ENCODE measurements around the gene TENM3. TPM values are rescaled to one million over a fixed set of nuclear protein-coding genes. Genes with fewer than 3 reads are reported as not detected.

TENM3 gene
- total RNA-seq, 2 experiments from 2014 or later: not detected

DNA sequence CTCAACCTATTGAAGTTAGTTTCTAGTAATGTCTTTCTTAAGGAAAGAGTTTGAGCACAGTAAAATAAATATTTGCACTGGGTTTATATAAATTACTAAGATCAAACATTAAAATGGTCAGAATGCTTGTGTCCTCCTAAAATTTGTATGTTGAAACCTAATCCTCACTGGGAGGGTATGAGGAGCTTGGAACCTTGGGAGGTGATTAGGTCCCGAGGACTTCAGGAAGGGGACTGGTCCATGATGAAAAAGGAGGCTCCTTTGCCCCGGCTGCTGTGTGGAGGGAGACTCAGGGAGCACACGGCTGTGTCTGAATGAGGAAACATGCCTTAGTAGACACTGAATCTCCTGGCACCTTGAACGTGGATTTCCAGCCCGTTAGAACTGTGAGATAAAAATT, 221.9 kb downstream of the TENM3 start:
- POLR2A ChIA-PET: no interaction called here
- no peaks in the 10 kb centered on the region for H3K9me3 Mint-ChIP-seq
- Histone ChIP-seq H3K4me1 (ENCODE audit: insufficient read depth, low read length) (no peaks in the 10 kb centered on the region), H3K9me3 (ENCODE audit: control insufficient read depth in 1 of 2, insufficient read depth in 1 of 2, low read length in 2 of 2) (no peaks in the 10 kb centered on the region), H3K27ac (ENCODE audit: low read depth in 1 of 2, low read length in 2 of 2) (no peak overlapping the region), H3K27me3 (ENCODE audit: control insufficient read depth in 1 of 2, insufficient read depth in 2 of 2, low read length in 2 of 2) (no peaks in the 10 kb centered on the region), H3K36me3 (ENCODE audit: insufficient read depth, low read length) (no peaks in the 10 kb centered on the region), H3K4me3 (ENCODE audit: low read length) (no peak overlapping the region)
- H3K27me3 Mint-ChIP-seq: peaks cover 37% of the 10 kb centered on the region
- H3K4me3 Mint-ChIP-seq: no peak overlapping the region
- DNase-seq (no peak), ATAC-seq (ENCODE audit: poor library complexity) (no peak)
- intact Hi-C loops (cut with DNase I, micrococcal nuclease): no loop called here
- no peaks in the 10 kb centered on the region for H3K36me3 Mint-ChIP-seq (ENCODE audit: low read depth)
- no peak overlapping the region for H3K27ac Mint-ChIP-seq
- TF ChIP-seq, protein P1, sequence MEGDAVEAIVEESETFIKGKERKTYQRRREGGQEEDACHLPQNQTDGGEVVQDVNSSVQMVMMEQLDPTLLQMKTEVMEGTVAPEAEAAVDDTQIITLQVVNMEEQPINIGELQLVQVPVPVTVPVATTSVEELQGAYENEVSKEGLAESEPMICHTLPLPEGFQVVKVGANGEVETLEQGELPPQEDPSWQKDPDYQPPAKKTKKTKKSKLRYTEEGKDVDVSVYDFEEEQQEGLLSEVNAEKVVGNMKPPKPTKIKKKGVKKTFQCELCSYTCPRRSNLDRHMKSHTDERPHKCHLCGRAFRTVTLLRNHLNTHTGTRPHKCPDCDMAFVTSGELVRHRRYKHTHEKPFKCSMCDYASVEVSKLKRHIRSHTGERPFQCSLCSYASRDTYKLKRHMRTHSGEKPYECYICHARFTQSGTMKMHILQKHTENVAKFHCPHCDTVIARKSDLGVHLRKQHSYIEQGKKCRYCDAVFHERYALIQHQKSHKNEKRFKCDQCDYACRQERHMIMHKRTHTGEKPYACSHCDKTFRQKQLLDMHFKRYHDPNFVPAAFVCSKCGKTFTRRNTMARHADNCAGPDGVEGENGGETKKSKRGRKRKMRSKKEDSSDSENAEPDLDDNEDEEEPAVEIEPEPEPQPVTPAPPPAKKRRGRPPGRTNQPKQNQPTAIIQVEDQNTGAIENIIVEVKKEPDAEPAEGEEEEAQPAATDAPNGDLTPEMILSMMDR (IDR thresholded peaks at IDR 0.05): no peak
- CTCF ChIA-PET: no interaction called here
- H3K4me1 Mint-ChIP-seq (ENCODE audit: low read depth): no peaks in the 10 kb centered on the region

GRCh38 chr4:182465979-182466378, 222.8 kb downstream of the TENM3 start:
- ChIA-PET POLR2A (no interaction called here), CTCF (no interaction called here)
- Histone ChIP-seq H3K4me1 (ENCODE audit: insufficient read depth, low read length) (no peaks in the 10 kb centered on the region), H3K9me3 (ENCODE audit: control insufficient read depth in 1 of 2, insufficient read depth in 1 of 2, low read length in 2 of 2) (no peaks in the 10 kb centered on the region), H3K36me3 (ENCODE audit: insufficient read depth, low read length) (no peaks in the 10 kb centered on the region), H3K27me3 (ENCODE audit: control insufficient read depth in 1 of 2, insufficient read depth in 2 of 2, low read length in 2 of 2) (no peaks in the 10 kb centered on the region), H3K4me3 (ENCODE audit: low read length) (no peak overlapping the region), H3K27ac (ENCODE audit: low read depth in 1 of 2, low read length in 2 of 2) (no peak overlapping the region)
- DNase-seq: no peak
- Mint-ChIP-seq H3K4me3 (no peak overlapping the region), H3K27me3 (peaks cover 38% of the 10 kb centered on the region), H3K27ac (no peak overlapping the region), H3K36me3 (ENCODE audit: low read depth) (no peaks in the 10 kb centered on the region), H3K4me1 (ENCODE audit: low read depth) (no peaks in the 10 kb centered on the region), H3K9me3 (no peaks in the 10 kb centered on the region)
- TF ChIP-seq, protein P1 (IDR thresholded peaks at IDR 0.05): no peak
- intact Hi-C loops (cut with DNase I, micrococcal nuclease): no loop called here
- ATAC-seq (ENCODE audit: poor library complexity): no peak

DNA sequence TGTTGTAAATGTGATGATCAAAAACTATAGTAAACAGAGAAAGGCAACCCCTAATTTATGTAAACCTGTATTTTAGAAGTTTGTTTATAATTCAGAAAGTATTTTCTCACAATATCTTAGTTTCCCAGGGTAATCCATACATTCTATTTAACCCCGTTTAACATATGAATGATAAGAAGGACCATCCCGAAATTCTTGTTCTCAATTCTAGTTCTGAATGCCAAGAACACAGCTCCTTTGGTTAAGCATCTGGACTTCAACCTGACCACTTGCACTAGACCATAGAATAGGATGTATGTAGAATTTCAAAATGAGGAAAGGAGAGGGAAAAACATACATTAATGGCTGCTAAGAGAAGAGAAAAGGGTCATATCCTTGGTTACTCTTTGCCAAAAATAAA, 227.0 kb downstream of the TENM3 start:
- no peaks in the 10 kb centered on the region for H3K4me1 Mint-ChIP-seq (ENCODE audit: low read depth)
- CTCF ChIA-PET: no interaction called here

More for the DNA sequence above, 227.0 kb downstream of the TENM3 start:
- ATAC-seq (ENCODE audit: poor library complexity) (no peak), DNase-seq (no peak)
- TF ChIP-seq, protein P1 (IDR thresholded peaks at IDR 0.05): no peak
- Mint-ChIP-seq H3K4me3 (no peak overlapping the region), H3K36me3 (ENCODE audit: low read depth) (no peaks in the 10 kb centered on the region), H3K27ac (no peak overlapping the region), H3K27me3 (peaks cover 21% of the 10 kb centered on the region), H3K9me3 (no peaks in the 10 kb centered on the region)
- no peak overlapping the region for H3K4me3 ChIP-seq (ENCODE audit: low read length)
- H3K27ac ChIP-seq (ENCODE audit: low read depth in 1 of 2, low read length in 2 of 2): no peak overlapping the region
- no peaks in the 10 kb centered on the region for H3K36me3 ChIP-seq (ENCODE audit: insufficient read depth, low read length)
- POLR2A ChIA-PET: no interaction called here
- no peaks in the 10 kb centered on the region for H3K27me3 ChIP-seq (ENCODE audit: control insufficient read depth in 1 of 2, insufficient read depth in 2 of 2, low read length in 2 of 2)
- intact Hi-C loops (cut with DNase I, micrococcal nuclease): no loop called here
- H3K4me1 ChIP-seq (ENCODE audit: insufficient read depth, low read length): no peaks in the 10 kb centered on the region
- no peaks in the 10 kb centered on the region for H3K9me3 ChIP-seq (ENCODE audit: control insufficient read depth in 1 of 2, insufficient read depth in 1 of 2, low read length in 2 of 2)
